Activated CD8-positive, alpha-beta memory T cell treated with anti-CD3 and anti-CD28 coated beads, Interleukin-2, amount 50 U/mL, for 4 hours (primary cell): Measurements from ENCODE around the gene VPS16.

Experiments used
- DNase-seq: peaks from one replicate; pipeline ENCODE4 v3.0.0-alpha.2; 2020

VPS16 gene

GRCh38 chr20:2836035-2836434 lies 4.5 kb upstream of the VPS16 start:
- DNase-seq, result no peak

GRCh38 chr20:2837221-2837960 lies 3.2 kb upstream of the VPS16 start:
- no peak for DNase-seq

GRCh38 chr20:2838170-2838797 lies 2.3 kb upstream of the VPS16 start:
- DNase-seq, result no peak

- no peak for DNase-seq
These were observed 1.5 kb upstream of the VPS16 start for GRCh38 chr20:2838847-2839671.

- no peak for DNase-seq
These were observed 810 bp upstream of the VPS16 start for GRCh38 chr20:2839732-2840137.

GRCh38 chr20:2840967-2841531 lies 504 bp downstream of the VPS16 start:
- peak; percentile 34 for DNase-seq

- DNase-seq, result no peak
These were observed 5.1 kb downstream of the VPS16 start for GRCh38 chr20:2845607-2846006.

GRCh38 chr20:2846698-2847097 lies 6.2 kb downstream of the VPS16 start:
- DNase-seq, result no peak

GRCh38 chr20:2847802-2848201 lies 7.3 kb downstream of the VPS16 start:
- no peak for DNase-seq

GRCh38 chr20:2849529-2849928 lies 9.0 kb downstream of the VPS16 start:
- no peak for DNase-seq

- DNase-seq, result no peak
These were observed 10.5 kb downstream of the VPS16 start for GRCh38 chr20:2851086-2851485.

GRCh38 chr20:2858591-2858990 lies 18.0 kb downstream of the VPS16 start:
- DNase-seq, result no peak

- no peak for DNase-seq
These were observed 19.0 kb downstream of the VPS16 start for GRCh38 chr20:2859330-2860121.

- no peak for DNase-seq
These were observed 24.1 kb downstream of the VPS16 start for GRCh38 chr20:2864626-2865025.

GRCh38 chr20:2865101-2865500 lies 24.6 kb downstream of the VPS16 start:
- no peak for DNase-seq

- peak; percentile 42 for DNase-seq
These were observed 25.1 kb downstream of the VPS16 start for GRCh38 chr20:2865630-2866029.

GRCh38 chr20:2866236-2866635 lies 25.7 kb downstream of the VPS16 start:
- no peak for DNase-seq

GRCh38 chr20:2867081-2867864 lies 26.7 kb downstream of the VPS16 start:
- DNase-seq, result no peak

GRCh38 chr20:2869381-2869780 lies 28.8 kb downstream of the VPS16 start:
- no peak for DNase-seq

- no peak for DNase-seq
These were observed 30.5 kb downstream of the VPS16 start for GRCh38 chr20:2871111-2871465.

- DNase-seq, result no peak
These were observed 31.3 kb downstream of the VPS16 start for GRCh38 chr20:2871661-2872458.
